Measurements from ENCODE around the gene LYG2. TPM values are rescaled to one million over a fixed set of nuclear protein-coding genes. Genes with fewer than 3 reads are reported as not detected.

The LYG2 gene
- total and polyA plus RNA-seq, 2 of the 4 experiments (the other 2 are of a cell fraction): not detected

DNA sequence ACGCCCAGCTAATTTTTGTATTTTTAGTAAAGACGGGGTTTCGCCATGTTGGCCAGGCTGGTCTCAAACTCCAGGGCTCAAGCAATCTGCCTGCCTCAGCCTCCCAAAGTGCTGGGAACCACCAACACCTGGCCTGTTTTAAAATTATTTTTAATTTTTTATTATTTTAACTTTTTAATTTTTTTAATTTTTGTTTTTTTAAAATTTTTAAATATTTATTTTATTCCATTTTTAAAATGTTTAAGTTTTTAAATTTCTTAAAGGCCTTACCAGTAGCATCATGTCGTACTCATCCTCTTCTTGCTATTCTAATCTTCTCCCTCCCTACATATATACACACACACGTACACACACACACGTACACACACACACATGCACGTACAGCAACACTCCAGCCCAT lies 44.1 kb upstream of the LYG2 start:
- H2BK120ac ChIP-seq (ENCODE audit: low read depth, low read length): no peak overlapping the region
- H3K14ac ChIP-seq (replicated peaks; ENCODE audit: low read depth, low read length): no peak overlapping the region
- H3K27ac ChIP-seq (ENCODE audit: insufficient read depth, low read length): no peak overlapping the region
- no peaks in the 10 kb centered on the region for H3K4me1 ChIP-seq (ENCODE audit: control insufficient read depth, insufficient read depth, low read length)
- in situ Hi-C loops (cut with MboI; ENCODE audit: low sequenced_read_pairs) (no loop called here), dilution Hi-C loops (cut with HindIII; ENCODE audit: low sequenced_read_pairs, unreplicated experiment) (no loop called here), intact Hi-C loops (cut with micrococcal nuclease) (no loop called here)
- no peak overlapping the region for H2AK9ac ChIP-seq (replicated peaks; ENCODE audit: low read depth, low read length, poor library complexity)
- H3K4me2 ChIP-seq (ENCODE audit: low read depth, low read length): no peak overlapping the region
- H4K91ac ChIP-seq (ENCODE audit: insufficient read depth, low read depth, low read length): no peak overlapping the region
- H3K23ac ChIP-seq (ENCODE audit: low read depth, low read length): no peak overlapping the region
- no CpG with 5 or more reads among the region's 7 CpGs for WGBS, 2 experiments (ENCODE audit: extremely low coverage in 2 of 2, insufficient read length in 1 of 2)
- no peak overlapping the region for H2BK5ac ChIP-seq (ENCODE audit: low read depth, low read length, poor library complexity, severe bottlenecking)
- H3K9me3 ChIP-seq (ENCODE audit: control insufficient read depth, insufficient read depth, low read length): no peaks in the 10 kb centered on the region
- H2BK20ac ChIP-seq (ENCODE audit: low read depth, low read length): no peak overlapping the region
- no peak overlapping the region for H4K8ac ChIP-seq (ENCODE audit: low read depth in 2 of 2, low read length in 2 of 2)
- BruUV-seq (replicated peaks): no TSS peak
- ATAC-seq (ENCODE audit: low read depth) (no peak), DNase-seq (no peak)
- no peak overlapping the region for H3K4me3 ChIP-seq (ENCODE audit: insufficient read depth, low read depth, low read length)
- H3K79me1 ChIP-seq (ENCODE audit: low read depth in 1 of 2, low read length in 2 of 2): no peaks in the 10 kb centered on the region
- H3K56ac ChIP-seq (ENCODE audit: extremely low read depth, insufficient read depth, low read length): no peak overlapping the region
- TF ChIP-seq NFE2L2 (IDR thresholded peaks at IDR 0.05; ENCODE audit: low read depth, low read length) (no peak), MXI1 (IDR thresholded peaks at IDR 0.05; ENCODE audit: borderline replicate concordance, low read depth, low read length) (no peak), SMC3 (IDR thresholded peaks at IDR 0.05; ENCODE audit: low read depth, low read length) (no peak), RFX5 (IDR thresholded peaks at IDR 0.05; ENCODE audit: low read depth, low read length) (no peak), RAD21 (IDR thresholded peaks at IDR 0.05; ENCODE audit: low read length) (no peak), MAFK (IDR thresholded peaks at IDR 0.05; ENCODE audit: low read depth, low read length) (no peak), CEBPB (IDR thresholded peaks at IDR 0.05; ENCODE audit: low read depth, low read length) (no peak)
- TF ChIP-seq, protein P1, sequence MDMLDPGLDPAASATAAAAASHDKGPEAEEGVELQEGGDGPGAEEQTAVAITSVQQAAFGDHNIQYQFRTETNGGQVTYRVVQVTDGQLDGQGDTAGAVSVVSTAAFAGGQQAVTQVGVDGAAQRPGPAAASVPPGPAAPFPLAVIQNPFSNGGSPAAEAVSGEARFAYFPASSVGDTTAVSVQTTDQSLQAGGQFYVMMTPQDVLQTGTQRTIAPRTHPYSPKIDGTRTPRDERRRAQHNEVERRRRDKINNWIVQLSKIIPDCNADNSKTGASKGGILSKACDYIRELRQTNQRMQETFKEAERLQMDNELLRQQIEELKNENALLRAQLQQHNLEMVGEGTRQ (IDR thresholded peaks at IDR 0.05; ENCODE audit: low read depth, low read length): no peak
- TF ChIP-seq, protein P2, sequence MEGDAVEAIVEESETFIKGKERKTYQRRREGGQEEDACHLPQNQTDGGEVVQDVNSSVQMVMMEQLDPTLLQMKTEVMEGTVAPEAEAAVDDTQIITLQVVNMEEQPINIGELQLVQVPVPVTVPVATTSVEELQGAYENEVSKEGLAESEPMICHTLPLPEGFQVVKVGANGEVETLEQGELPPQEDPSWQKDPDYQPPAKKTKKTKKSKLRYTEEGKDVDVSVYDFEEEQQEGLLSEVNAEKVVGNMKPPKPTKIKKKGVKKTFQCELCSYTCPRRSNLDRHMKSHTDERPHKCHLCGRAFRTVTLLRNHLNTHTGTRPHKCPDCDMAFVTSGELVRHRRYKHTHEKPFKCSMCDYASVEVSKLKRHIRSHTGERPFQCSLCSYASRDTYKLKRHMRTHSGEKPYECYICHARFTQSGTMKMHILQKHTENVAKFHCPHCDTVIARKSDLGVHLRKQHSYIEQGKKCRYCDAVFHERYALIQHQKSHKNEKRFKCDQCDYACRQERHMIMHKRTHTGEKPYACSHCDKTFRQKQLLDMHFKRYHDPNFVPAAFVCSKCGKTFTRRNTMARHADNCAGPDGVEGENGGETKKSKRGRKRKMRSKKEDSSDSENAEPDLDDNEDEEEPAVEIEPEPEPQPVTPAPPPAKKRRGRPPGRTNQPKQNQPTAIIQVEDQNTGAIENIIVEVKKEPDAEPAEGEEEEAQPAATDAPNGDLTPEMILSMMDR (conservative IDR thresholded peaks at IDR 0.05; ENCODE audit: low read depth, low read length): no peak
- H4K20me1 ChIP-seq (ENCODE audit: insufficient read depth, low read length): no peaks in the 10 kb centered on the region
- no peaks in the 10 kb centered on the region for H3K9me1 ChIP-seq (ENCODE audit: insufficient read depth, low read length)
- H2AK5ac ChIP-seq (ENCODE audit: low read depth, low read length): no peak overlapping the region
- H3K18ac ChIP-seq (ENCODE audit: low read depth, low read length): no peak overlapping the region
- ChIA-PET CTCF (no interaction called here), POLR2A (ENCODE audit: unreplicated experiment) (no interaction called here)
- no peaks in the 10 kb centered on the region for H3K36me3 ChIP-seq (ENCODE audit: control insufficient read depth, insufficient read depth, low read length)
- no peak overlapping the region for H2BK15ac ChIP-seq (ENCODE audit: low read depth, low read length)
- no peaks in the 10 kb centered on the region for H3K27me3 ChIP-seq (ENCODE audit: control insufficient read depth, insufficient read depth, low read length)
- H3K4ac ChIP-seq (ENCODE audit: low read depth, low read length): no peak overlapping the region
- H4K5ac ChIP-seq (ENCODE audit: low read depth, low read length): no peak overlapping the region
- no peak overlapping the region for H2AFZ ChIP-seq (replicated peaks; ENCODE audit: low read length, poor library complexity)
- no peak overlapping the region for H3K9ac ChIP-seq (ENCODE audit: low read depth, low read length)
